ENCODE data around the gene SH3PXD2A. TPM values are rescaled to one million over a fixed set of nuclear protein-coding genes. Genes with fewer than 3 reads are reported as not detected.

The SH3PXD2A gene
- total RNA-seq, 1 experiment from 2014 or later, result 6.3 TPM

- H3K36me3 Mint-ChIP-seq (ENCODE audit: insufficient read depth, unreplicated experiment), result peaks cover 24% of the 10 kb centered on the region
- BruUV-seq (replicated peaks), result no TSS peak
These were observed 40.2 kb upstream of the SH3PXD2A start for GRCh38 chr10:103895411-103896186.

DNA sequence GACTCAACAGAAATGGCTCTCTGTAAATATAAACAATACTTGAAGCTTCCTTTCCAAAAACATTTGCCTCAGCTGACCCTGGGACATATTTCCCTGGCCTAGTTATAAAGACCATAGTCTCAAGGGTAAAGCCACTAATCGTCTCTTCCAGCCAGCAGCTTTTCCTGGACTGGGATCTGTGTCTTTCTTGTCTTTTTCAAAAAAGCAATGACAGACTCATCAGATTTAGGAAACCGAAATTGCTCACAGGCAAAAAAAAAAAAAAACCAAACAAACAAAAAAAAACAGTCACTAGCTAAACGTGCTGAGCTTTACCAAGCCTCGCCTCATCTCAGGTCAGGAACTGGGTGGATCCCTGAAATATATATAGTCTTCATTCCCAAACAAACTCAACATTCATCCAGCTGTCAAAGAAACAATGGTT is 39.1 kb upstream of the SH3PXD2A start:
- peaks cover 20% of the 10 kb centered on the region for H3K4me1 ChIP-seq
- H3K36me3 ChIP-seq (ENCODE audit: control insufficient read depth, insufficient read depth, low read length), result peaks cover 1% of the 10 kb centered on the region; the same call in 1 of the 2 replicates
- H3K4me3 ChIP-seq (ENCODE audit: low read depth, low read length), result no peak overlapping the region
- peaks cover 7% of the 10 kb centered on the region for H3K4me1 Mint-ChIP-seq (ENCODE audit: low read depth, unreplicated experiment)
- no peak overlapping the region for H3K27ac Mint-ChIP-seq (ENCODE audit: unreplicated experiment)
- TF ChIP-seq, protein P1, sequence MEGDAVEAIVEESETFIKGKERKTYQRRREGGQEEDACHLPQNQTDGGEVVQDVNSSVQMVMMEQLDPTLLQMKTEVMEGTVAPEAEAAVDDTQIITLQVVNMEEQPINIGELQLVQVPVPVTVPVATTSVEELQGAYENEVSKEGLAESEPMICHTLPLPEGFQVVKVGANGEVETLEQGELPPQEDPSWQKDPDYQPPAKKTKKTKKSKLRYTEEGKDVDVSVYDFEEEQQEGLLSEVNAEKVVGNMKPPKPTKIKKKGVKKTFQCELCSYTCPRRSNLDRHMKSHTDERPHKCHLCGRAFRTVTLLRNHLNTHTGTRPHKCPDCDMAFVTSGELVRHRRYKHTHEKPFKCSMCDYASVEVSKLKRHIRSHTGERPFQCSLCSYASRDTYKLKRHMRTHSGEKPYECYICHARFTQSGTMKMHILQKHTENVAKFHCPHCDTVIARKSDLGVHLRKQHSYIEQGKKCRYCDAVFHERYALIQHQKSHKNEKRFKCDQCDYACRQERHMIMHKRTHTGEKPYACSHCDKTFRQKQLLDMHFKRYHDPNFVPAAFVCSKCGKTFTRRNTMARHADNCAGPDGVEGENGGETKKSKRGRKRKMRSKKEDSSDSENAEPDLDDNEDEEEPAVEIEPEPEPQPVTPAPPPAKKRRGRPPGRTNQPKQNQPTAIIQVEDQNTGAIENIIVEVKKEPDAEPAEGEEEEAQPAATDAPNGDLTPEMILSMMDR (IDR thresholded peaks at IDR 0.05; ENCODE audit: insufficient read depth in 1 of 2, low read depth in 1 of 2, low read length in 1 of 2, severe bottlenecking in 1 of 2, unreplicated experiment in 1 of 2), result no peak
- H3K27me3 Mint-ChIP-seq (ENCODE audit: insufficient read depth, unreplicated experiment), result no peaks in the 10 kb centered on the region
- BruUV-seq (replicated peaks), result no TSS peak
- DNase-seq, result no peak
- no peaks in the 10 kb centered on the region for H3K9me3 Mint-ChIP-seq (ENCODE audit: unreplicated experiment)
- no peaks in the 10 kb centered on the region for H3K9me3 ChIP-seq
- intact Hi-C loops (cut with micrococcal nuclease; ENCODE audit: unreplicated experiment), result no loop called here
- POLR2A ChIA-PET, result interaction anchor here (0.6 kb wide), 1 partner anchor 213 kb away, joined by 3 read pairs; no protein-coding TSS in a partner anchor
- CTCF ChIA-PET, result interaction anchor here (0.7 kb wide), 1 partner anchor 27 kb away, joined by 3 read pairs; no protein-coding TSS in a partner anchor
- H3K4me3 Mint-ChIP-seq (ENCODE audit: unreplicated experiment), result no peak overlapping the region
- no peaks in the 10 kb centered on the region for H3K27me3 ChIP-seq (replicated peaks; ENCODE audit: control insufficient read depth, insufficient read depth, low read length)
- peaks cover 18% of the 10 kb centered on the region for H3K36me3 Mint-ChIP-seq (ENCODE audit: insufficient read depth, unreplicated experiment)

More at GRCh38 chr10:103895411-103896186, 40.2 kb upstream of the SH3PXD2A start:
- no peaks in the 10 kb centered on the region for H3K9me3 Mint-ChIP-seq (ENCODE audit: unreplicated experiment)
- POLR2A ChIA-PET, result no interaction called here
- Histone ChIP-seq H3K9me3 (no peaks in the 10 kb centered on the region), H3K4me1 (peaks cover 9% of the 10 kb centered on the region), H3K36me3 (ENCODE audit: control insufficient read depth, insufficient read depth, low read length) (peaks cover 1% of the 10 kb centered on the region; the same call in 1 of the 2 replicates), H3K27me3 (replicated peaks; ENCODE audit: control insufficient read depth, insufficient read depth, low read length) (no peaks in the 10 kb centered on the region), H3K4me3 (ENCODE audit: low read depth, low read length) (no peak overlapping the region)
- H3K27me3 Mint-ChIP-seq (ENCODE audit: insufficient read depth, unreplicated experiment), result no peaks in the 10 kb centered on the region
- H3K4me1 Mint-ChIP-seq (ENCODE audit: low read depth, unreplicated experiment), result no peaks in the 10 kb centered on the region
- intact Hi-C loops (cut with micrococcal nuclease; ENCODE audit: unreplicated experiment), result no loop called here
- H3K4me3 Mint-ChIP-seq (ENCODE audit: unreplicated experiment), result no peak overlapping the region
- TF ChIP-seq, protein P1 (IDR thresholded peaks at IDR 0.05; ENCODE audit: insufficient read depth in 1 of 2, low read depth in 1 of 2, low read length in 1 of 2, severe bottlenecking in 1 of 2, unreplicated experiment in 1 of 2), result no peak
- CTCF ChIA-PET, result no interaction called here
- H3K27ac Mint-ChIP-seq (ENCODE audit: unreplicated experiment), result no peak overlapping the region
- DNase-seq, result no peak

- DNase-seq, result no peak
- no peaks in the 10 kb centered on the region for H3K27me3 ChIP-seq (replicated peaks; ENCODE audit: control insufficient read depth, insufficient read depth, low read length)
- Mint-ChIP-seq H3K4me1 (ENCODE audit: low read depth, unreplicated experiment) (peaks cover 13% of the 10 kb centered on the region), H3K27me3 (ENCODE audit: insufficient read depth, unreplicated experiment) (no peaks in the 10 kb centered on the region), H3K27ac (ENCODE audit: unreplicated experiment) (no peak overlapping the region), H3K36me3 (ENCODE audit: insufficient read depth, unreplicated experiment) (peaks cover 23% of the 10 kb centered on the region), H3K9me3 (ENCODE audit: unreplicated experiment) (no peaks in the 10 kb centered on the region), H3K4me3 (ENCODE audit: unreplicated experiment) (no peak overlapping the region)
- no TSS peak for BruUV-seq (replicated peaks)
- peaks cover 24% of the 10 kb centered on the region for H3K4me1 ChIP-seq
- TF ChIP-seq, protein P1 (IDR thresholded peaks at IDR 0.05; ENCODE audit: insufficient read depth in 1 of 2, low read depth in 1 of 2, low read length in 1 of 2, severe bottlenecking in 1 of 2, unreplicated experiment in 1 of 2), result no peak
- CTCF ChIA-PET, result interaction anchor here (0.7 kb wide), 1 partner anchor 28 kb away, joined by 3 read pairs; no protein-coding TSS in a partner anchor
- H3K9me3 ChIP-seq, result no peaks in the 10 kb centered on the region
- H3K4me3 ChIP-seq (ENCODE audit: low read depth, low read length), result no peak overlapping the region
- intact Hi-C loops (cut with micrococcal nuclease; ENCODE audit: unreplicated experiment), result no loop called here
- POLR2A ChIA-PET, result interaction anchor here (0.6 kb wide), 1 partner anchor 214 kb away, joined by 3 read pairs; no protein-coding TSS in a partner anchor
- peaks cover 1% of the 10 kb centered on the region; the same call in 1 of the 2 replicates for H3K36me3 ChIP-seq (ENCODE audit: control insufficient read depth, insufficient read depth, low read length)
These were observed 38.4 kb upstream of the SH3PXD2A start for GRCh38 chr10:103893817-103894216.

Data from Caco-2 (cell line).